ENCODE results near the gene HS6ST3.
"Not testable (repeated sequence)": the region's sequence is repeated elsewhere in the genome, so short reads cannot be mapped to it uniquely, and the experiment has no call there.

The HS6ST3 gene

DNA sequence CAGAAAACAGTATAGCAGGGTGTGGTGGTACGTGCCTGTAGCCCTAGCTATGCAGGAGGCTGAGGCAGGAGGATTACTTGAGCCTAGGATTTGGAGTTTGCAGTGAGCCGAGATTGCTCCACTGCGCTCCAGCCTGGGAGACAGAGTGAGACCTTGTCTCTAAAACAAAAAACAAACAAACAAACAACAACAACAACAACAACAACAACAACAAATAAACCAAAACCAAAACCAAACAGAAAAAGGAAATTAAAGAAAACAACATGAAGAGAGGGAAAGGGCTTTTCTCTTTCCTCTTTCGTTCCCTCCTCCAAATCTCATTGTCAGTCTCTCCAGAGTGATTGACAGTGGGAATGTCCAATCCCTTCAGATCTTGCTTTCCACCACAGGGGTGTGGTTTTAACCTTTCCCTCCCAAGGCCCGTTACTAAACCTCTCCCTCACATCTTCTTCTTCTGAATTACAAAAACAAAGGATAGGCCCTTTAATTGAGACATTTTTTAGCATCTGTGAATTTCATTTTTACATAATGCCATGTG is 341.2 kb downstream of the HS6ST3 start:
- DNase-seq (ENCODE audit: low read depth): no peak

DNA sequence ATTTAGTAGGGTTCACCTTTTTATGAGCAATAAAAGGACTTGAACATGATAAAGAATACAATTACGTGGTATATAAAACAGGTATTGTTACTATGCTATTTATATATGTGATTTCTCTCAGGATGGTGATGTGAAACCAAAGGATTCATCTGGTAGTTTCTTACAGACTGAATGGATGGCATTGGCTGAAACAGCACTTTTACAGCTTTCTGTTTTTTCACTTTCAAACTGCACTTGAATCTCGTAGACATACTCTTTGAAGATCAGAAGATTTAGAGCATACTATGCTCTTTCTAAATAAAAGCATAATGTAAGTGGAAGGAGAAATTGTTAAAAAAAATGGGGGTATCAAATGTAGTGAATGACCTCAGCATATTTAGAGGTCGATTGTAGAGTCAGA is 354.8 kb downstream of the HS6ST3 start:
- no peak for DNase-seq (ENCODE audit: low read depth)

GRCh38 chr13:96449920-96450319 is 360.0 kb downstream of the HS6ST3 start:
- no peak for DNase-seq (ENCODE audit: low read depth)

DNA sequence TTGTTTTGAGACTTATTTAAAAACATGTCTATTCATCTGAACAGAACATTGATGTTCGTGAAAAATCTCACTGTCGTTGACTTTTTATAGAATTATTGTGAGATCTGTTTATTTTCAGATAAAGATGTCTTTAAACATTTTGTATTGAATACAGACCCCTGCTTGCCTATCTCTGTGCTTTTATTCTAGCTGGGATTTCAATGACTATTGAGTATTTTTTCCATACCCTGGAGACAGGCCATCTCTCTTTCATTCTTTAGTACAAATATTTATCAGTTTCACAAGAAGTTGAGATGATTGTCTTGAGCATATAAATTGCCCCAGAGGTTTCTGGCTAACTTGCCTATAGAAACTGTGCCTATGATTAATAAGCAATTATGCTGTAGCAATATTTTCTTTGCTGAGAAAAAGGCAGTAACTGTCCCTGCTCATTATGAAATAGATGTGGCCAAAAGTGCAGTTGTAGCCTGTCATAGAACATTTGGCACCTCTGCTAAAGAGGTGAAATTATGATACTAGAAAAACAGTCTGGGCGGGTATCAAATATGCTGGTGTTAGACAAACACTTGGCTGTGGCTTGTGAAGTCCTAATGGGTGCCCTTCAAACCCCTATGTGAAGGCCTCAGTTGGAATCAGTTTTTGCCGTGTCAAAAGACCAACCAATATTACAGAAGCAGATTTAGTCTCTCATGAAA is 360.6 kb downstream of the HS6ST3 start:
- DNase-seq (ENCODE audit: low read depth): no peak

- DNase-seq (ENCODE audit: low read depth): no peak
Observed at GRCh38 chr13:96454466-96454865, 364.6 kb downstream of the HS6ST3 start.

- no peak for DNase-seq (ENCODE audit: low read depth)
Observed at GRCh38 chr13:96460609-96461008, 370.7 kb downstream of the HS6ST3 start.

DNA sequence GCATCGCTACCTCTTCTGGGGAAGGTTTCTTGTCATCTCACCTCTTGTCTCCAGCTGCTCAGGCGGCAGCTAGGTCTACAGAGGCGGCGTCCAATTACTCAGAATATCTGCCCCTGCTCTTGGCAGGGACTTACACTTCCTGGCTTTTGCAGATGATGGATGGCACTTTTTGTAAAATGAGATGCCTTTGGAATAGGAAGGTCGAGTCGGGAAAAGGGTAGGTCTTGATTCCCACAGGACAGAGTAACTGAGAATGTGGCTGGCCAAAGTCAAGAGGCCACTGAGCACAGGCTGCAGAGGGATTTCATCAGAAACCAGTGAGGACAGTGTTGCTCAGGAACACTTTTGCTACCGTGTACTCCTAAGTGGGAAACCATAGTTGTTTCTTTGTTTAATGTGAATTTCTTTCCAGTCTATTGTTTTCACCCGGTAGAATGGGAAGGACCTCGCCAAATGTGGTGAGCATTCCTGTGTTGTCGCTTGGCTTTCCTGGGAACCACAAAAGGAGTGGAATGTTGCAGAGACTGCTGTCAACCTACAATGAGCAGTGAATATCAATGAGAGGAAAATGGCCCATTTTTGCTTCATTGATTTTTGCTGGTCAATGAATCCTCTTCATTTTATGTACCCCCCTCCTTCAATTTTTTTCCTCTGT is 383.7 kb downstream of the HS6ST3 start:
- no peak for DNase-seq (ENCODE audit: low read depth)

GRCh38 chr13:96474181-96474557 is 384.3 kb downstream of the HS6ST3 start:
- DNase-seq (ENCODE audit: low read depth): no peak

- no peak for DNase-seq (ENCODE audit: low read depth)
Observed at GRCh38 chr13:96475103-96475502, 385.2 kb downstream of the HS6ST3 start.

DNA sequence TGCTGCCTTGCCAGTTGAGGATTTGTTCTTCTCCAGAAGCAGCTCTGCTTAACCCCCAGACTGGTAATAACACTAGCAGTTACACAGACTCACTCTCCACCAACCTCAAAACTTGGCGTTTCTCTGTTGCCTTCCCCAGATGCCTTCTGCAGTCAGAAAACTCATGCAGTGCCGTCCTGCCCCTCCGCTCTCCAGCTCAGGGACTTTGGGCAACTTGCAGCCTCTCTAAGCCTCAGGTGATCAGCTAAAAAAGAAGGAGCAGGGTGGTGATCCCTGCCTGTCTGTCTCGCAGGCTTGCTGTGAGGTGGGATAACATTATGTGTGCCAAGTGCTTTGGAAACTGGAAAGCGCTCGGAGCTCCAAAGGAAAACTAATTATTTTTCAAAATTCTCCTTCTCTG is 391.6 kb downstream of the HS6ST3 start:
- DNase-seq (ENCODE audit: low read depth): no peak

DNA sequence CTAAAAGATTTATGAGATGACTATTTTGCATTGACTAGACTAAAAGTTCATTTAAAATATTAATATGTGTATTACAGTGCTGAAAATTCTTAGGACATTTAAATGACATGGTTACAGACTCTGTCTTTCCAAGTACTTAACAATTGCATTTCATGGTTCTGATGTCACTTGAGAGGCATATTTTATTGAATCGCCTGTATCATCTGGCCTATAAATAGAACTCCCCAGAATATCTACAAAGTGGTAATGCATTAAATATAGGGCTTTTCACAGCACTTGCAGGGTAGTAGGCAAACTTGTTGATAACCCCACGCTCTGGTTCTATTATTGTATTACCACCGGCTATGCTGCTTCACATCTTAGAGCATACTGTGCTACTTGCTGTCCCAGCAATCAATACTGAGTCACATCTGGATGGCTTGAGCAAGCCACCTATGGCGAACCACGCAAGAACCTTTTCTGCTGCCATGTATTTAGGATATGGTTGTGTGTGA is 400.6 kb downstream of the HS6ST3 start:
- DNase-seq (ENCODE audit: low read depth): no peak

DNA sequence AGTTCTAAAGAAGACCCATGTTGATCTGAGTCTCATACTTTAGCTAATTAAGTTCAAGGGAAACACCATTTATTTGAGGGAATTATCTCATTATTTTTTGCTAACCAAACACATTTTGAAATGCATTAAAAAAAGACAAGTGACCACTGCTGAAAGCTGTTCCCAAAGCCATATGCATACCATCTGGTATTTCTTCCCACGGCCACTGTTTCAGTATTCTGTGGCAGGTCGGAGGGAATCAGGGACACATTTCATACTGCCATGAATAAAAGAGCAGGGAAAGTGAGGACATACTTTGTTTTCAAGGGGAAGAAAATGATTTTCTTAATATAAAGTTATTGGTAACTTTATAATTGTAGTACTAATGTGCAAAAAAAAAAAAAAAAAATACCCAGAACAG is 401.2 kb downstream of the HS6ST3 start:
- DNase-seq (ENCODE audit: low read depth): no peak

GRCh38 chr13:96492766-96493165 is 402.9 kb downstream of the HS6ST3 start:
- DNase-seq (ENCODE audit: low read depth): no peak

GRCh38 chr13:96499656-96500055 is 409.7 kb downstream of the HS6ST3 start:
- no peak for DNase-seq (ENCODE audit: low read depth)

GRCh38 chr13:96500953-96501352 is 411.0 kb downstream of the HS6ST3 start:
- DNase-seq (ENCODE audit: low read depth): no peak

- no peak for DNase-seq (ENCODE audit: low read depth)
Observed at GRCh38 chr13:96503481-96503880, 413.6 kb downstream of the HS6ST3 start.

- no peak for DNase-seq (ENCODE audit: low read depth)
Observed at GRCh38 chr13:96511587-96511986, 421.7 kb downstream of the HS6ST3 start.

DNA sequence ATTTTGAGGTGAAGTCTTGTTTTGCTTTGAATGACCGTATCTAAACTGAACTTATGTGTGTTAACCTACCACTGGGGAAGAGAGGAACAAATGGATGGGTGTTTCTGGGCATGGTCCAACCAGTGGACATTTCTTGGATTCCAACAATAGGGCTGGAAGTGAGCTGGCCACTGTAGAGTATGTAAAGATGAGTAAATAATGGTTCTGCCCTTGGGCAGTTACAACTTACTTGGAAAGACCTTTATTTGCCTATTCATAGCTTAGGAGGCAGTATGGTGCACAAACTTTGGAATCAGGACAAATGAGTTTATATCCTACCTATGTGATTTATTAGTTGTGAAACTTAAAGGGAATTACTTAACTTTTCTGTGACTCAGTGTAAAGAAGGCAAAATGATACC is 429.5 kb downstream of the HS6ST3 start:
- no peak for DNase-seq (ENCODE audit: low read depth)

DNA sequence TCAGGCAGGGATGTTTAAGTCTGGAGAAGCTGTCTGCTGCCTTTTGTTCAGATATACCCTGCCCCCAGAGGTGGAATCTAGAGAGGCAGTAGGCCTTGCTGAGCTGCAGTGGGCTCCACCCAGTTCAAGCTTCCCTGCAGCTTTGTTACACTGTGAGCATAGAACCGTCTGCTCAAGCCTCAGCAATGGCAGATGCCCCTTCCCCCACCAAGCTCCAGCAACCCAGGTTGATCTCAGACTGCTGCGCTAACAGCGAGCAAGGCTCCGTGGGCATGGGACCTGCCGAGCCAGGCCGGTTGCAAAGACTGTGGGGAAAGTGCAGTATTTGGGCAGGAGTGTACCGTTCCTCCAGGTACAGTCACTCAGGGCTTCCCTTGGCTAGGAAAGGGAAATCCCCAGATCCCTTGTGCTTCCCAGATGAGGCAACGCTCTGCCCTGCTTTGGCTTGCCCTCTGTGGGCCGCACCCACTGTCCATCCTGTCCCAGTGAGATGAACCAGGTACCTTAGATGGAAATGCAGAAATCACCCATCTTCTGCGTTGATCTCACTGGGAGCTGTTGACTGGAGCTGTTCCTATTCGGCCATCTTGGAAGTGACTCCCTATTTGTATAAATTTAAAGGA is 434.6 kb downstream of the HS6ST3 start:
- not testable (repeated sequence) for DNase-seq (ENCODE audit: low read depth)

- no peak for DNase-seq (ENCODE audit: low read depth)
Observed at GRCh38 chr13:96525715-96526114, 435.8 kb downstream of the HS6ST3 start.

DNA sequence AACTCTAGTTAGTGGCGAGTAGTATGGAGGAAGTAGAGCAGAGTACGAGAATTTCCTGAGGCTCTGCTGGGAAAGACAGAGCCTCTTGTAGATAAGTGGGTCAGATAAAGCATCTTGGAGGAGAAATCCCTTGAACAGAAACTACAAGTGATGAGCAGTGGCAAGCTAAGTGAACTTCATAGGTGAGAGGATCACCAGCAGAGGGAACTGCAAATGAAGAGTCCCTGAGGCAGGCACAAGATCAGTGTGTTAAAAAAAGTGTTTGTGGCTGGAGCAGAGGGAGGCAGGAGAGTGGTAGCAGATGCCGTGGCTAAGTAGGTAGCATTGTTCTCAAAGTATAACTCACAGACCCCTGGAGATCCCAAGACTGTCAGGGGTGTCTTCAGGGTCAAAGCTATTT is 437.6 kb downstream of the HS6ST3 start:
- DNase-seq (ENCODE audit: low read depth): no peak

DNA sequence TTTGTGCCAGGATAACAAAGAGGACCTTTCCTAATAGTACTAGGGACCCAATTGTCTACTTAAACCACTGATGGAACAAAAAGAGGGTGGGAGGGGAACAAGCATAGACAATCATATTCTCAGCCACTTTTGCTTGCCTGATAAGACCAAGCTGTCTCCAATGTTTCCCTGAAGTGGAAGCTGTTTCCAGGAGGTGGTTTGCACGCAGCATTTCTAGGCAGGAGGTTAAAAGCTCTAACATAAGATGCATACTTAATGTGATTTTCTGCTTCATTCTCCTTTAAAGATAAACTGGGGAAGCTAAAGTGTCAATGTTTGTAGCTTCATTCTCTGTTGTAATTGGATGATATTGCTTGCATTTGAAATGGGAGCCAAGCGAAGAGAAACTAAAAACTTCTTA is 442.9 kb downstream of the HS6ST3 start:
- DNase-seq (ENCODE audit: low read depth): no peak

DNA sequence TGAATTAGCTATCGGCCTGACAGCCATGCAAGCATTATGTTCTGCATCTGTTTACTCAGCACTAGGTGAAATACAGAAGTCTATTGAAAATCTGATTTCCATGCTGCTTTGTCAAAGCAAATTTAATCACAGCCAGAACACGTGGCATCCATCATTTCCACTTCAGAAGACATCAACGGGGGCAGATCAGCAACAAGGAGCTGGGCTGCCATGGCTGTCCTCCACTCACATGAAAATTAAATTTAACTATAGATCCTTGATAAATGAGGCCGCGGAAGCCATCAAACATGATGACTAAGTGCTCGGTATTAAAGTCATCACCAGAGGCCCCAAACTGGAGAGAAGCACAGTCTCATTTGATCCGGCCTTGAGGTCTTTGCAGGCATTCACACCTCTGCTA is 443.5 kb downstream of the HS6ST3 start:
- DNase-seq (ENCODE audit: low read depth): no peak
